SW480 (cell line): ENCODE data around the gene WNK2.
"Not testable (repeated sequence)": the region's sequence is repeated elsewhere in the genome, so short reads cannot be mapped to it uniquely, and the experiment has no call there.

ENCODE experiments used
- DNase-seq: peaks from one replicate; pipeline ENCODE4 v3.0.0-alpha.2; 2016; ENCODE audit warnings: low spot score

WNK2 gene

GRCh38 chr9:93183663-93184431 is at the start of gene WNK2:
TSS of gene WNK2 (plus strand) at chr9:93184139. CDS start at chr9:93184930, 791 bp downstream.
- DNase-seq, result peak; percentile 36

GRCh38 chr9:93134740-93135444 is 49.0 kb upstream of the WNK2 start:
- DNase-seq, result no peak

GRCh38 chr9:93136011-93136440 is 47.9 kb upstream of the WNK2 start:
- DNase-seq, result no peak

GRCh38 chr9:93137362-93137761 is 46.6 kb upstream of the WNK2 start:
- DNase-seq, result no peak

GRCh38 chr9:93138171-93138764 is 45.7 kb upstream of the WNK2 start:
- no peak for DNase-seq

GRCh38 chr9:93139365-93140182 is 44.4 kb upstream of the WNK2 start:
- DNase-seq, result no peak

GRCh38 chr9:93141771-93142483 is 42.0 kb upstream of the WNK2 start:
- no peak for DNase-seq

- DNase-seq, result peak; percentile 65
These were observed 40.0 kb upstream of the WNK2 start for GRCh38 chr9:93143830-93144530.

GRCh38 chr9:93146696-93147095 is 37.2 kb upstream of the WNK2 start:
- not testable (repeated sequence) for DNase-seq

GRCh38 chr9:93147632-93148031 is 36.3 kb upstream of the WNK2 start:
- DNase-seq, result no peak

- peak; percentile 33 for DNase-seq
These were observed 35.2 kb upstream of the WNK2 start for GRCh38 chr9:93148721-93149120.

- no peak for DNase-seq
These were observed 34.6 kb upstream of the WNK2 start for GRCh38 chr9:93149361-93149760.

- DNase-seq, result no peak
These were observed 32.7 kb upstream of the WNK2 start for GRCh38 chr9:93151097-93151784.

GRCh38 chr9:93154293-93154903 is 29.5 kb upstream of the WNK2 start:
- DNase-seq, result peak; percentile 34

GRCh38 chr9:93155716-93156474 is 28.0 kb upstream of the WNK2 start:
- DNase-seq, result no peak

- DNase-seq, result no peak
These were observed 27.4 kb upstream of the WNK2 start for GRCh38 chr9:93156475-93157008.

GRCh38 chr9:93159601-93160471 is 24.1 kb upstream of the WNK2 start:
- peak; percentile 69 for DNase-seq
